Neural cell (in vitro differentiated cells): ENCODE measurements around the gene IQCK. TPM values are rescaled to one million over a fixed set of nuclear protein-coding genes. Genes with fewer than 3 reads are reported as not detected.

Experiments
- H2AFZ ChIP-seq: fragments of 200-600, 300-800 bp; sonication (generic), shearing (Covaris generic); 2 replicates; pipeline ENCODE4 v1.6.0; 2014; ENCODE audit warnings: low read depth, mild to moderate bottlenecking, antibody characterized with exemption, low read length, moderate library complexity
- H3F3A ChIP-seq: fragments of 200-600 bp; shearing (Covaris generic); 2 replicates; pipeline ENCODE4 v1.6.1; 2016; ENCODE audit warnings: mild to moderate bottlenecking, moderate library complexity, mixed read lengths, antibody characterized with exemption, low read length; ENCODE audit not compliant: insufficient read depth, poor library complexity, severe bottlenecking
- H3K27ac ChIP-seq: fragments of 200-600, 300-800 bp; sonication (generic), shearing (Covaris generic); 2 replicates; pipeline ENCODE4 v1.5.1; 2014; ENCODE audit warnings: mild to moderate bottlenecking, low read length, moderate library complexity
- H3K27me3 ChIP-seq: fragments of 300-800, 200-600 bp; sonication (generic), shearing (Covaris generic); 2 replicates; pipeline ENCODE4 v1.6.0; 2014; ENCODE audit warnings: mild to moderate bottlenecking, low read depth, low read length, moderate library complexity; ENCODE audit not compliant: insufficient read depth
- H3K36me3 ChIP-seq: fragments of 300-800, 200-600 bp; sonication (generic), shearing (Covaris generic); 2 replicates; pipeline ENCODE4 v1.5.1; 2014; ENCODE audit warnings: mild to moderate bottlenecking, antibody characterized with exemption, low read length, moderate library complexity; ENCODE audit not compliant: insufficient read depth
- H3K4me2 ChIP-seq: fragments of 300-800, 200-600 bp; sonication (generic), shearing (Covaris generic); 2 replicates; pipeline ENCODE4 v1.6.0; 2014; ENCODE audit warnings: mild to moderate bottlenecking, low read length
- H3K4me3 ChIP-seq: fragments of 300-800, 200-600 bp; sonication (generic), shearing (Covaris generic); 2 replicates; pipeline ENCODE4 v1.5.1; 2014; ENCODE audit warnings: mild to moderate bottlenecking, low read length, moderate library complexity
- H3K79me2 ChIP-seq: fragments of 200-600 bp; shearing (Covaris generic); replicated peaks from 2 replicates; pipeline ENCODE4 v1.6.0; 2014; ENCODE audit warnings: mild to moderate bottlenecking, low read length, moderate library complexity; ENCODE audit not compliant: insufficient read depth
- H3K9ac ChIP-seq: fragments of 300-800, 200-600 bp; sonication (generic), shearing (Covaris generic); 2 replicates; pipeline ENCODE4 v1.6.1; 2016; ENCODE audit warnings: mild to moderate bottlenecking, low read length, mixed read lengths
- H3K9me2 ChIP-seq: fragments of 200-600 bp; shearing (Covaris generic); 2 replicates; pipeline ENCODE4 v1.6.1; 2016; ENCODE audit warnings: mild to moderate bottlenecking, low read length, mixed read lengths; ENCODE audit not compliant: insufficient read depth
- H3K9me3 ChIP-seq: fragments of 200-600, 300-800 bp; sonication (generic), shearing (Covaris generic); 2 replicates; pipeline ENCODE4 v1.6.1; 2016; ENCODE audit warnings: mild to moderate bottlenecking, mixed run types, low read length, moderate library complexity, mixed read lengths
- H4K20me1 ChIP-seq: fragments of 200-600 bp; shearing (Covaris generic); 2 replicates; pipeline ENCODE4 v1.6.1; 2016; ENCODE audit warnings: mild to moderate bottlenecking, mixed run types; ENCODE audit not compliant: insufficient read depth
- CTCF ChIP-seq: fragments of 450-650 bp; IDR thresholded peaks from 2 replicates; pipeline ENCODE4 v1.5.1; 2014; ENCODE audit warnings: antibody characterized with exemption, mild to moderate bottlenecking, moderate library complexity; ENCODE audit not compliant: poor library complexity, severe bottlenecking
- EP300 ChIP-seq: fragments of 450-650 bp; conservative IDR thresholded peaks from 2 replicates; pipeline ENCODE4 v1.6.1; 2014; ENCODE audit warnings: antibody characterized with exemption, mild to moderate bottlenecking, moderate library complexity; ENCODE audit not compliant: poor library complexity, severe bottlenecking
- EZH2 ChIP-seq: fragments of 200-600, 300-800 bp; shearing (Covaris generic), sonication (generic); IDR thresholded peaks from 2 replicates; pipeline ENCODE4 v1.6.1; 2014; ENCODE audit warnings: antibody characterized with exemption, low read length, borderline replicate concordance, mild to moderate bottlenecking; ENCODE audit not compliant: insufficient read depth, poor library complexity, severe bottlenecking
- MXI1 ChIP-seq: fragments of 450-650 bp; conservative IDR thresholded peaks from 2 replicates; pipeline ENCODE4 v1.6.1; 2014; ENCODE audit warnings: antibody characterized with exemption, mild to moderate bottlenecking; ENCODE audit not compliant: poor library complexity, severe bottlenecking
- POLR2AphosphoS5 ChIP-seq: IDR thresholded peaks from 2 replicates; pipeline ENCODE4 v1.6.1; 2012
- RAD21 ChIP-seq: fragments of 450-650 bp; conservative IDR thresholded peaks from 2 replicates; pipeline ENCODE4 v1.6.1; 2014; ENCODE audit warnings: antibody characterized with exemption, mild to moderate bottlenecking, moderate library complexity
- REST ChIP-seq: IDR thresholded peaks from 2 replicates; pipeline ENCODE4 v1.6.1; 2012; ENCODE audit warnings: borderline replicate concordance
- SMC3 ChIP-seq: fragments of 450-650 bp; conservative IDR thresholded peaks from 2 replicates; pipeline ENCODE4 v1.6.1; 2014; ENCODE audit warnings: antibody characterized with exemption, mild to moderate bottlenecking, moderate library complexity; ENCODE audit not compliant: poor library complexity
- TAF1 ChIP-seq: IDR thresholded peaks from 2 replicates; pipeline ENCODE4 v1.6.1; 2012; ENCODE audit warnings: low read depth
- polyA plus RNA-seq: library from polyadenylated mRNA; depleted of rRNA; stranded (reverse); fragments of >200 nt; gene quantifications from 2 replicates; pipeline ENCODE4 v1.2.3, GENCODE V29; 2014

IQCK gene
- polyA plus RNA-seq, 1 donor from 2014 or later = 10.2 TPM

GRCh38 chr16:19848756-19849155, 130.7 kb downstream of the IQCK start:
- no peak overlapping the region for H2AFZ ChIP-seq
- H3K4me3 ChIP-seq = no peak overlapping the region
- H3K27ac ChIP-seq = no peak overlapping the region
- no peaks in the 10 kb centered on the region for H3K9me2 ChIP-seq
- no peaks in the 10 kb centered on the region for H4K20me1 ChIP-seq
- no peaks in the 10 kb centered on the region for H3K36me3 ChIP-seq
- no peaks in the 10 kb centered on the region for H3K79me2 ChIP-seq
- H3K9ac ChIP-seq = no peak overlapping the region
- H3K9me3 ChIP-seq = no peaks in the 10 kb centered on the region
- H3K27me3 ChIP-seq = no peaks in the 10 kb centered on the region
- no peaks in the 10 kb centered on the region for H3F3A ChIP-seq
- no peak overlapping the region for H3K4me2 ChIP-seq
- no peak for TF ChIP-seq MXI1
- no peak for TF ChIP-seq RAD21
- TF ChIP-seq EZH2 = no peak
- TF ChIP-seq POLR2AphosphoS5 = no peak
- no peak for TF ChIP-seq CTCF
- no peak for TF ChIP-seq TAF1
- TF ChIP-seq SMC3 = no peak
- TF ChIP-seq EP300 = no peak

GRCh38 chr16:19850131-19850817, 132.2 kb downstream of the IQCK start:
- H3K9me3 ChIP-seq = no peaks in the 10 kb centered on the region
- H3K36me3 ChIP-seq = no peaks in the 10 kb centered on the region
- H3K4me2 ChIP-seq = no peak overlapping the region
- H4K20me1 ChIP-seq = no peaks in the 10 kb centered on the region
- H3K4me3 ChIP-seq = no peak overlapping the region
- no peaks in the 10 kb centered on the region for H3K9me2 ChIP-seq
- no peaks in the 10 kb centered on the region for H3K79me2 ChIP-seq
- no peaks in the 10 kb centered on the region for H3K27me3 ChIP-seq
- H3K9ac ChIP-seq = no peak overlapping the region
- H3K27ac ChIP-seq = no peak overlapping the region
- TF ChIP-seq TAF1 (no peak), CTCF (no peak), MXI1 (no peak), EZH2 (no peak)
- no peak overlapping the region for H2AFZ ChIP-seq
- no peaks in the 10 kb centered on the region for H3F3A ChIP-seq

GRCh38 chr16:19851476-19851875, 133.4 kb downstream of the IQCK start:
- H3K27ac ChIP-seq = no peak overlapping the region
- H3K4me3 ChIP-seq = no peak overlapping the region

More at GRCh38 chr16:19851476-19851875, 133.4 kb downstream of the IQCK start:
- Histone ChIP-seq H3K4me2 (no peak overlapping the region), H3K79me2 (no peaks in the 10 kb centered on the region), H3K9me2 (no peaks in the 10 kb centered on the region), H3K9ac (no peak overlapping the region), H3K9me3 (no peaks in the 10 kb centered on the region), H4K20me1 (no peaks in the 10 kb centered on the region), H3F3A (no peaks in the 10 kb centered on the region), H3K36me3 (no peaks in the 10 kb centered on the region), H3K27me3 (no peaks in the 10 kb centered on the region), H2AFZ (no peak overlapping the region)
- no peak for TF ChIP-seq SMC3
- TF ChIP-seq RAD21 = no peak
- no peak for TF ChIP-seq REST
- TF ChIP-seq MXI1 = no peak
- no peak for TF ChIP-seq TAF1
- TF ChIP-seq EP300 = no peak
- TF ChIP-seq EZH2 = no peak
- no peak for TF ChIP-seq POLR2AphosphoS5
- TF ChIP-seq CTCF = no peak
